ENCODE results near the gene GRAMD1B.

- TF ChIP-seq CTCF (IDR thresholded peaks at IDR 0.05 in 4 of 5, conservative IDR thresholded peaks at IDR 0.05 in 1 of 5) = no peak
- TF ChIP-seq POLR2A (IDR thresholded peaks at IDR 0.05) = no peak
Measured at GRCh38 chr11:123434262-123434661, 4.2 kb downstream of the GRAMD1B start.

Measured in gastrocnemius medialis (tissue), 4 donors.